GM15510 (cell line): ENCODE measurements around the gene AARS2.

ENCODE experiments used
- POLR2A ChIP-seq: IDR thresholded peaks from 3 replicates; pipeline ENCODE4 v1.6.1; 2011; ENCODE audit warnings: borderline replicate concordance; ENCODE audit not compliant: insufficient read length; ENCODE audit errors: extremely low read depth

The AARS2 gene

GRCh38 chr6:44291841-44292240, 21.3 kb downstream of the AARS2 start:
- TF ChIP-seq POLR2A: no peak

- no peak for TF ChIP-seq POLR2A
Measured at GRCh38 chr6:44289726-44290260, 23.4 kb downstream of the AARS2 start.

GRCh38 chr6:44286747-44287146, 26.4 kb downstream of the AARS2 start:
- no peak for TF ChIP-seq POLR2A

- no peak for TF ChIP-seq POLR2A
Measured at GRCh38 chr6:44286285-44286565, 26.9 kb downstream of the AARS2 start.

- no peak for TF ChIP-seq POLR2A
Measured at GRCh38 chr6:44285552-44286284, 27.4 kb downstream of the AARS2 start.

- TF ChIP-seq POLR2A: no peak
Measured at GRCh38 chr6:44284867-44285266, 28.3 kb downstream of the AARS2 start.

GRCh38 chr6:44284121-44284520, 29.0 kb downstream of the AARS2 start:
- no peak for TF ChIP-seq POLR2A

GRCh38 chr6:44278774-44279697, 34.1 kb downstream of the AARS2 start:
- no peak for TF ChIP-seq POLR2A

- no peak for TF ChIP-seq POLR2A
Measured at GRCh38 chr6:44278315-44278714, 34.8 kb downstream of the AARS2 start.

- TF ChIP-seq POLR2A: no peak
Measured at GRCh38 chr6:44277763-44278162, 35.4 kb downstream of the AARS2 start.

- no peak for TF ChIP-seq POLR2A
Measured at GRCh38 chr6:44276667-44277640, 36.2 kb downstream of the AARS2 start.

- TF ChIP-seq POLR2A: no peak
Measured at GRCh38 chr6:44275749-44276648, 37.1 kb downstream of the AARS2 start.

GRCh38 chr6:44275271-44275748, 37.8 kb downstream of the AARS2 start:
- TF ChIP-seq POLR2A: no peak
